ENCODE results near the gene EIF4A3.

DNA sequence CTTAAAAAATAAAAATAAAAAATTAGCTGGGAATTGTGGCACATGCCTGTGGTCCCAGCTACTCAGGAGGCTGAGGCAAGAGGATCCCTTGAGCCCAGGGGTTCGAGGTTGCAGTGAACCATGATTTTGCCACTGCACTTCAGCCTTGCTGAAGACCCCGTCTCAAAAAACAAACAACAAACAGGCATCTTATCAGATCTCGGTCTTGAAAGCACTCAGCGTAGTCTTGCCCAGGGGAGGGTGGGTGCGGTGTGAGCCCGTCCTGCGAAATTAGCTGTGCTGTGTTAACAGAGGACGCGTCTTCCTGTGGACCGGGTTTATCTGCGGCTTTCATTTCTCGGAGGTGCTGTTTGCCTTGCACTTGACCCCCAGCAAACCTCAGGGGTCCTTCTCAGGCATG is 40.2 kb downstream of the EIF4A3 start:
- no peak for TF ChIP-seq CTCF (optimal IDR thresholded peaks at IDR 0.05 in 1 of 3, IDR thresholded peaks at IDR 0.05 in 1 of 3, conservative IDR thresholded peaks at IDR 0.05 in 1 of 3; ENCODE audit: extremely low read depth in 1 of 3, insufficient read depth in 2 of 3, low read length in 3 of 3)
- no peak for TF ChIP-seq EZH2 (IDR thresholded peaks at IDR 0.05; ENCODE audit: low read length)

All from keratinocyte (primary cell).